Fibroblast of the aortic adventitia (primary cell): ENCODE results near the gene USP53. TPM values are rescaled to one million over a fixed set of nuclear protein-coding genes. Genes with fewer than 3 reads are reported as not detected.

Experiments
- DNase-seq: peaks from one replicate; pipeline ENCODE4 v3.0.0-alpha.2; 2010; ENCODE audit warnings: low read depth
- H3K4me3 ChIP-seq: 2 replicates; pipeline ENCODE4 v1.5.1; 2011; ENCODE audit warnings: low read depth, mild to moderate bottlenecking, control low read depth, low read length, moderate library complexity
- total RNA-seq: library from RNA; depleted of rRNA; stranded (reverse); fragments of >200 nt; gene quantifications from 2 replicates; pipeline ENCODE4 v1.2.3, GENCODE V29; 2012; ENCODE audit warnings: low replicate concordance
- TF ChIP-seq, protein P1 (sequence below): IDR thresholded peaks from 2 replicates; pipeline ENCODE4 v1.5.1; 2011; ENCODE audit warnings: mild to moderate bottlenecking, low read length, control low read depth, inconsistent platforms; ENCODE audit not compliant: insufficient read depth

USP53 gene
- total RNA-seq, 1 donor: 69.2 TPM

DNA sequence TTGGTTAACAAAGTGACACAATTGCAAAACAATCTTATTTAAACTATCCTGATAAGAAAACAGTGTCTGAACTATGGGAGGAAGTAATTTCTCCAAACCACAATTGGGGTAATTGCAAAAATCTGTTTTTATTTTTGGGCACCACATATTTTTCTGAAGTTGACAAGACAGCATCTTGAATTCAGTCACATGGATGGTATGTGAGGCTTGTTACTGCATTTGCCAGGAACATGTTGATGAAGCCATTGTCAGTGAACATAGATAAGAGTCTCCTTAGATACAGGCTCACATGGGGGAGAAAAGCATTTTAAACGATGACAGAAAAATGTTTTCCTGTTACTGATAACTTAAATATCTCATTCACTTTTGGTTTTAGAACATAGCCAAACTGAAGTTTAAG lies 5.5 kb upstream of the USP53 start:
- DNase-seq: peak; percentile 91
- TF ChIP-seq, protein P1, sequence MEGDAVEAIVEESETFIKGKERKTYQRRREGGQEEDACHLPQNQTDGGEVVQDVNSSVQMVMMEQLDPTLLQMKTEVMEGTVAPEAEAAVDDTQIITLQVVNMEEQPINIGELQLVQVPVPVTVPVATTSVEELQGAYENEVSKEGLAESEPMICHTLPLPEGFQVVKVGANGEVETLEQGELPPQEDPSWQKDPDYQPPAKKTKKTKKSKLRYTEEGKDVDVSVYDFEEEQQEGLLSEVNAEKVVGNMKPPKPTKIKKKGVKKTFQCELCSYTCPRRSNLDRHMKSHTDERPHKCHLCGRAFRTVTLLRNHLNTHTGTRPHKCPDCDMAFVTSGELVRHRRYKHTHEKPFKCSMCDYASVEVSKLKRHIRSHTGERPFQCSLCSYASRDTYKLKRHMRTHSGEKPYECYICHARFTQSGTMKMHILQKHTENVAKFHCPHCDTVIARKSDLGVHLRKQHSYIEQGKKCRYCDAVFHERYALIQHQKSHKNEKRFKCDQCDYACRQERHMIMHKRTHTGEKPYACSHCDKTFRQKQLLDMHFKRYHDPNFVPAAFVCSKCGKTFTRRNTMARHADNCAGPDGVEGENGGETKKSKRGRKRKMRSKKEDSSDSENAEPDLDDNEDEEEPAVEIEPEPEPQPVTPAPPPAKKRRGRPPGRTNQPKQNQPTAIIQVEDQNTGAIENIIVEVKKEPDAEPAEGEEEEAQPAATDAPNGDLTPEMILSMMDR: no peak

DNA sequence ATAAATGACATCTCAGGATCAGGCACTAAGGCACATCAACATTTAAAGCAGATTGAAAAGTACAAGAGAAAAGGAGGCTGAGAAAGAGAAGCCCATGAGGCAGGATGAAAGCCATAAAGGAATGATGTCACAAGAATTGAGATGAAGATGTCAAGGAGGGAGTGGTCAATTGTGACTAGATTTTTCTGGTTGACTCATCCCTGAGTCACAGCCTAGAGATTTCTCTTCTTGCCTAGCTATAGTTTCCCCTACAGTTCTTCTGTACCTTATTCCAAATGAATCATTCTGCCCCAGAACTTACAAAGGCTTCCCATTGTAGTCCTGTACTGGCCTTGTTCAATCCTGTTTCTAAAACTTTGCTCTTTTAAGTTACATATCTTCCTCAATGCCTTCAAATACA lies 3.4 kb upstream of the USP53 start:
- DNase-seq: peak; percentile 97
- TF ChIP-seq, protein P1: no peak
- no peak overlapping the region for H3K4me3 ChIP-seq

More for the DNA sequence above, 5.5 kb upstream of the USP53 start:
- no peak overlapping the region for H3K4me3 ChIP-seq

DNA sequence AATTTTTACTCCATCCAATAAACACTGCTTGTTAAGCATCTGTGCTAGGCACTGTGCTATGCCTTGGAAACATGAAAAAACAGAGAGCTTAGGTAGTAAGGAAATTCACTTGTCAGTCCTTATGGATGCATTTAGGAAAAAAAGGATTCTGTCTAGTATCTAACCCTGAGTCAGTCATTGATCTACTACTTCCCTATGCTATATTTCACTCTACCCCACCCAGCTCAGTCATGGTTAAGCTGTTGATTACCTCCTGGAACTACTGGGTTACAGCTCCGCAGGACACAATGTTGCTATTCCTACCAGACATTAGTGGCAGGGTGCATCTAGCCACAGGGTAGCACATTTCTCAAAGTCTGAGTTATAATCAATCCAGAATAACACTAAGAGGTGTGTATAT lies 2.9 kb upstream of the USP53 start:
- no peak for DNase-seq
- no peak overlapping the region for H3K4me3 ChIP-seq
- TF ChIP-seq, protein P1: no peak

DNA sequence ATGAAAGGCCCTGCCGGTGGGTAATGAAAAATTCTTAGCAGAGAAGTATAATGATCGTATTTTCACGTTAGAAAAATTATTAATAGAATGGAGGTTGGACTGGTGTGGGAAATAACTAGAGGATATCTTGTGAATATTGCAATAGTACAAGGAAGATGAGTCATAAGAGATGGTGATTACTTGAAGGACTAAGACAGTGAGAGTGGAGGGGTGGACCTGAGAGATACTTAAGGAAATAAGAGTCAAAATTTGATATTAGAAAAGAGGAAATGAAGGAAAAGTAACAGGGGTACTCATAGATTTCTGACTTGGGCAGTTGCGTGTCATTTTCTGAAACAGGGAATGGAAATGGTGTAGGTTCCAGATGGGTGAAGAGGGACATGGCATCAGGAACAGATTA lies 1.7 kb upstream of the USP53 start:
- TF ChIP-seq, protein P1: no peak
- H3K4me3 ChIP-seq: no peak overlapping the region
- DNase-seq: peak; percentile 39

DNA sequence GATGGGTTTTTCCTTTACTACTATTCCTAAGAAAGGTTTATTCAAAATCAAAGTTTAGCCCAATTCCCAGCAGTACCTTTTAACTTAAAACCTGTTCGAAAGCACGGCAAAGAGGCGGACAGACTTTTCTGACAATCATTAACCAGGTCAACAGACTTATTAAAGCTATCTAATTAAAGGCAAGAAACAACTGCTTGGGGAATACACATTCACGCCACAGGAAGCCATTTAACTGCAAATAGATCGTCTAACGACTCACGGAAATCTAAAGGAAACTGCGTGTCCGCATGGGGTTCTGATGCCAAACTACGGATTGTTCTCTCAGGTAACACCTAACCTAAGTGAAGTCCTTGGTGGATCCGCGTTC lies 663 bp upstream of the USP53 start:
- TF ChIP-seq, protein P1: no peak
- H3K4me3 ChIP-seq: peak overlapping the region; percentile 85
- no peak for DNase-seq

DNA sequence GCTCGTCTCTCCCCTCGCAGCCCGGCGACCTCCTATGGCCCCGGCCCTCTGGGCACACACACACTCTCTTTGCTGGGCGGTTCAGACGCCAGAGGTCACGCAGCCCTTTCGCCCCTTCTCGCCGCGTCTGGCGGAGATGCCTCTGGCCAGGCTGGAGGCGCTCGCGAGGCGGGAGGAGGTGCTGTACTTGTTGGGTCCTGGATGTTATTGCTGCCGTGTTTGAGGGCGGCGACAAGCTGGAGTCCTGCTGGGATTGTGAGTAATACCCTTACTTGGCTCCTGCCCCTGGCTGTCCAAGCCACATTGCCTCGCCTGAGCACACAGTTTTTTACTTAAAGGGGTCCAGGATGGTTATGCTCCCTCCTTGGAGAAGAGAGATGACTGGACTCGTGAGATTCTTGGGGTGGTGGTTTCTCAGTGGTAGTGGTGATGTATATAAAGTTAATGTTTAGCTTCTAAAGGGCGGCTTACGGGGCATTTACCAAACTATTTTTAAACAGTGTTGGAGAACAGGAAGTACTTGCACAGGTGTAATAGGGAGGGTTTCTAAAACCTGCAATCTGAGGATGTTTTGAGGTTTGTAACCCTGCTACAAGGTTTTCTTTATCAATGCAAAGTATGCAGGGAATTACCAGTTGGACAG lies 572 bp downstream of the USP53 start:
- peak; percentile 94 for DNase-seq

More for the DNA sequence above, 572 bp downstream of the USP53 start:
- H3K4me3 ChIP-seq: peak overlapping the region; percentile 85
- TF ChIP-seq, protein P1: peak; percentile 51
